ENCODE data around the gene PLA2G4E. TPM values are rescaled to one million over a fixed set of nuclear protein-coding genes. Genes with fewer than 3 reads are reported as not detected.

The PLA2G4E gene
- total and polyA plus RNA-seq, 8 donors, result 0.06 to 1.2 (median 0.09) TPM

DNA sequence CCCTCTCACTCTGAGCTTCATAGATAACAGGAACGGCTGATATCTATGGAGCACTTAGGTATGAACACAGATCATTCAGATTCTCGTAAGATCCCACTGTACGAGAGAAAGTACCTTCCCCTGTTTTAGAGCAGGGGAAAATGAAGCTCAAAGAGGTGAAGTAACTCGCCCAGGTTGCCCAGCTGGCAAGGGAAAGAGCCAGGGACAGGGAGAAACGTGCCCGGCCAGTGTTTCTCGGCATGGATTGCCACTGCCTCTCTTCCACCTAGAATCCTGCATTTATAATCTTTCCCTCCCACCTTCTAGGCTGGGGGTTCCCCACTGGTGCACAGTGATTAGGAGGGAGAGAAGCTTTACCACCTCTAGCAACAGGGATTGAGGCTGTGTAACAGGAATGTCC is 87.5 kb downstream of the PLA2G4E start:
- H3K4me1 ChIP-seq, result peaks cover 46 to 100% of the 10 kb centered on the region in 2 donors
- H3K27me3 ChIP-seq, result no peaks in the 10 kb centered on the region
- DNase-seq (no peak), ATAC-seq (no peak)
- intact Hi-C loops (cut with DNase I), result no loop called here
- H3K27ac ChIP-seq, result peak overlapping the region in 1 of 2 donors; percentile 46
- H3K9me3 ChIP-seq, result no peaks in the 10 kb centered on the region
- peaks cover 0 to 6% of the 10 kb centered on the region in 2 donors for H3K36me3 ChIP-seq
- H3K4me3 ChIP-seq, result no peak overlapping the region
- no peak for TF ChIP-seq CTCF (IDR thresholded peaks at IDR 0.05)

DNA sequence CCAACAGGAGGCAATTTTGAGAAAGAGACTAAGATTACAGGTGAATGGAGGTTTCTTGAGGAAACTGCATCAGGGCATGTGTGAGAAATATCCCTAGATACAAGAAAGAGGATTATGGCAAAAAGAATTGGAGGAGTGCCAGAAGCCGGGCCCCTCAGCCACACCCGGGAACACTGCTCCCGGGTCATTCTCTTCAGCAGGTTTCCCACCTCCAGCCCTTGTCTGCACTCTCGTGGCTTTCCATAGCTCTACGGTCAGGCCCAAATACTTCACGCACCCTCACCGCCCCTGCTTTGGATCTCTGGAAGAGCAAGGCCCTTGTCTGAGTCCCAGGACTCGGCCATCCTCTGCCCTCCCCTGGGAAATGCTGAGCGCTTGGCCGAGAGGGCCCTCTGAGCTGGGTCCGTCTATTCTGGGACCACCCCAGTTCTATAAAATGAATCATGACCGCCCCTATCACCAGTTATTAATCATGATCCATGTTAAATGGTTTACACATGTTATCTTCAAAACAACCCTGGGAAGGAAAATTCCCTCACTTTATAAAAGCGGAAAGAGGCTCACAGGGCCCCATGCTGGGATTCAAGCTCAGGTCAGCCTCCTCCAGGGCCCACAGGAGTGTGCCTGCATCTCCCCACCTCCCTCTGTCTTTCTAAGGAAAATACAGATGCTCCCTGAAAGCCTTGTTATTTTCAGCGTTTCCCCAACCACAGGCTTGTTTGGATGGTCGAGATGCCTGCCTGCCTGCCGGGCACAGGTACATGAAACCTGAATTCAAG is 88.1 kb downstream of the PLA2G4E start:
- no peak for TF ChIP-seq CTCF (IDR thresholded peaks at IDR 0.05)
- H3K9me3 ChIP-seq, result no peaks in the 10 kb centered on the region
- no peak for ATAC-seq
- peaks cover 44 to 100% of the 10 kb centered on the region in 2 donors for H3K4me1 ChIP-seq
- DNase-seq, result no peak
- no peak overlapping the region for H3K4me3 ChIP-seq
- H3K27me3 ChIP-seq, result no peaks in the 10 kb centered on the region
- H3K27ac ChIP-seq, result peak overlapping the region in 1 of 2 donors; percentile 46
- H3K36me3 ChIP-seq, result peaks cover 0 to 6% of the 10 kb centered on the region in 2 donors
- intact Hi-C loops (cut with DNase I), result no loop called here

DNA sequence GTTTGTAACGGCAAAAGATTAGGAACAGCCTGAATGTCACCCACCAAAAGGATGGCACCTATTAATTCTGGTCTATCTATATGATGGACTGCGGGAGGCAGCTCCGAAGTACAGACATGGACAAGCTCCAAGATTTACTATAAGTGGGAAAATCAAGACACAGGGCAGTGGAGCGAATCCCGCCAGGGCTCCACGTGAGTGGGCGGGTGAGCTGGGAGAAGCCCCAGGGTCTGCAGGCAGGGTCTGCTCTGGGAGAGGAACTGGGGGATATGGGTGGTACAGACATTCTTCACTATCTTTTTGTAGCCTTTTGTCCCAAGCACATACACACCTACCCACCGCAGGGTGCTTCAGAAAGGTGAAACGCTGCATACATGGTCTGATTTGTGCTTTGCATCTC is 88.7 kb downstream of the PLA2G4E start:
- no peak for TF ChIP-seq CTCF (IDR thresholded peaks at IDR 0.05)
- H3K27me3 ChIP-seq, result no peaks in the 10 kb centered on the region
- ATAC-seq (no peak), DNase-seq (no peak)
- intact Hi-C loops (cut with DNase I), result no loop called here
- no peaks in the 10 kb centered on the region for H3K9me3 ChIP-seq
- H3K4me1 ChIP-seq, result peaks cover 46 to 100% of the 10 kb centered on the region in 2 donors
- peaks cover 0 to 6% of the 10 kb centered on the region in 2 donors for H3K36me3 ChIP-seq
- H3K4me3 ChIP-seq, result no peak overlapping the region
- H3K27ac ChIP-seq, result peak overlapping the region in 1 of 2 donors; percentile 46

Other genes starting within 250 kb of the PLA2G4E start
- 10 to 100 TPM; 22.8 to 25.4 TPM for gene MAPKBP1, start 246.6 kb downstream of the PLA2G4E start, total RNA-seq
- 10 to 100 TPM; 18.5 to 24.9 (median 22.9) TPM for gene MAPKBP1, start 246.6 kb downstream of the PLA2G4E start, polyA plus RNA-seq (ENCODE audit: insufficient read length in 6 of 6)
- gene JMJD7, start 192.9 kb downstream of the PLA2G4E start, total RNA-seq, result 10 to 100 TPM; 19.5 to 26.4 TPM
- gene JMJD7, start 192.9 kb downstream of the PLA2G4E start, polyA plus RNA-seq (ENCODE audit: insufficient read length in 6 of 6), result 10 to 100 TPM; 10.2 to 17.2 (median 11.9) TPM
- 1 to 10 TPM; 9.2 to 9.3 TPM for gene PLA2G4B, start 182.2 kb downstream of the PLA2G4E start, total RNA-seq
- gene PLA2G4B, start 182.2 kb downstream of the PLA2G4E start, polyA plus RNA-seq (ENCODE audit: insufficient read length in 6 of 6), result 10 to 100 TPM in 5 of 6 donors, 1 to 10 TPM in 1; 9.8 to 23.1 (median 13.1) TPM
- 1 to 10 TPM; 2.2 to 4.8 TPM for gene SPTBN5, start 127.0 kb downstream of the PLA2G4E start, total RNA-seq
- gene SPTBN5, start 127.0 kb downstream of the PLA2G4E start, polyA plus RNA-seq (ENCODE audit: insufficient read length in 6 of 6), result 1 to 10 TPM in 4 of 6 donors, under 1 TPM in 2; 0.67 to 1.6 (median 1.1) TPM
- 10 to 100 TPM; 23.0 to 32.6 TPM for gene EHD4, start 48.5 kb downstream of the PLA2G4E start, total RNA-seq
- 10 to 100 TPM; 11.7 to 14.4 (median 12.2) TPM for gene EHD4, start 48.5 kb downstream of the PLA2G4E start, polyA plus RNA-seq (ENCODE audit: insufficient read length in 6 of 6)
- gene PLA2G4D, start 73.5 kb upstream of the PLA2G4E start, total RNA-seq, result under 1 TPM; 0.08 to 0.15 TPM
- gene PLA2G4D, start 73.5 kb upstream of the PLA2G4E start, polyA plus RNA-seq (ENCODE audit: insufficient read length in 6 of 6), result under 1 TPM; 0.06 to 0.17 (median 0.13) TPM
- gene PLA2G4F, start 135.6 kb upstream of the PLA2G4E start, total RNA-seq, result 100 to 1,000 TPM in 1 of 2 donors, 10 to 100 TPM in 1; 63.2 to 100 TPM
- gene PLA2G4F, start 135.6 kb upstream of the PLA2G4E start, polyA plus RNA-seq (ENCODE audit: insufficient read length in 6 of 6), result 10 to 100 TPM in 3 of 6 donors, 1 to 10 TPM in 3; 3.1 to 14.7 (median 9.4) TPM
- gene VPS39, start 187.3 kb upstream of the PLA2G4E start, total RNA-seq, result 10 to 100 TPM; 57.8 to 65.6 TPM
- gene VPS39, start 187.3 kb upstream of the PLA2G4E start, polyA plus RNA-seq (ENCODE audit: insufficient read length in 6 of 6), result 10 to 100 TPM; 74.8 to 87.7 (median 83.3) TPM